HG03159 (cell line): ENCODE data around the gene DDA1.

Experiments
- ATAC-seq: cut with Tn5 transposase; IDR thresholded peaks from one replicate; pipeline ENCODE4 v1.9.1; 2021; ENCODE audit warnings: mild to moderate bottlenecking, moderate library complexity; ENCODE audit not compliant: unreplicated experiment

Gene DDA1

GRCh38 chr19:17311455-17312188 is 2.3 kb downstream of the DDA1 start:
- ATAC-seq: no peak

- ATAC-seq: no peak
Observed at GRCh38 chr19:17312189-17313113, 3.1 kb downstream of the DDA1 start.

- ATAC-seq: no peak
Observed at GRCh38 chr19:17314007-17314593, 4.7 kb downstream of the DDA1 start.

- ATAC-seq: no peak
Observed at GRCh38 chr19:17318966-17319365, 9.6 kb downstream of the DDA1 start.

GRCh38 chr19:17319473-17320238 is 10.3 kb downstream of the DDA1 start:
- ATAC-seq: no peak

GRCh38 chr19:17320435-17320834 is 11.1 kb downstream of the DDA1 start:
- ATAC-seq: no peak

GRCh38 chr19:17321655-17322489 is 12.5 kb downstream of the DDA1 start:
- ATAC-seq: no peak

GRCh38 chr19:17322854-17323253 is 13.5 kb downstream of the DDA1 start:
- ATAC-seq: no peak

GRCh38 chr19:17323300-17323963 is 14.1 kb downstream of the DDA1 start:
- ATAC-seq: no peak

- no peak for ATAC-seq
Observed at GRCh38 chr19:17323964-17324332, 14.6 kb downstream of the DDA1 start.

- ATAC-seq: no peak
Observed at GRCh38 chr19:17324357-17325114, 15.2 kb downstream of the DDA1 start.

GRCh38 chr19:17325133-17325532 is 15.8 kb downstream of the DDA1 start:
- ATAC-seq: no peak

GRCh38 chr19:17325881-17326594 is 16.7 kb downstream of the DDA1 start:
- no peak for ATAC-seq

GRCh38 chr19:17326595-17326966 is 17.2 kb downstream of the DDA1 start:
- no peak for ATAC-seq

GRCh38 chr19:17327068-17327653 is 17.8 kb downstream of the DDA1 start:
- ATAC-seq: no peak

- no peak for ATAC-seq
Observed at GRCh38 chr19:17327654-17328516, 18.5 kb downstream of the DDA1 start.
